C4-2B (cell line): ENCODE data around the gene NPC1.

Experiments used
- CTCF ChIP-seq: fragments of 450-650 bp; conservative IDR thresholded peaks from 2 replicates; pipeline ENCODE4 v1.5.1; 2017; ENCODE audit warnings: mild to moderate bottlenecking
- ZFX ChIP-seq: fragments of 450-650 bp; IDR thresholded peaks from 2 replicates; pipeline ENCODE4 v1.6.1; 2017

DNA sequence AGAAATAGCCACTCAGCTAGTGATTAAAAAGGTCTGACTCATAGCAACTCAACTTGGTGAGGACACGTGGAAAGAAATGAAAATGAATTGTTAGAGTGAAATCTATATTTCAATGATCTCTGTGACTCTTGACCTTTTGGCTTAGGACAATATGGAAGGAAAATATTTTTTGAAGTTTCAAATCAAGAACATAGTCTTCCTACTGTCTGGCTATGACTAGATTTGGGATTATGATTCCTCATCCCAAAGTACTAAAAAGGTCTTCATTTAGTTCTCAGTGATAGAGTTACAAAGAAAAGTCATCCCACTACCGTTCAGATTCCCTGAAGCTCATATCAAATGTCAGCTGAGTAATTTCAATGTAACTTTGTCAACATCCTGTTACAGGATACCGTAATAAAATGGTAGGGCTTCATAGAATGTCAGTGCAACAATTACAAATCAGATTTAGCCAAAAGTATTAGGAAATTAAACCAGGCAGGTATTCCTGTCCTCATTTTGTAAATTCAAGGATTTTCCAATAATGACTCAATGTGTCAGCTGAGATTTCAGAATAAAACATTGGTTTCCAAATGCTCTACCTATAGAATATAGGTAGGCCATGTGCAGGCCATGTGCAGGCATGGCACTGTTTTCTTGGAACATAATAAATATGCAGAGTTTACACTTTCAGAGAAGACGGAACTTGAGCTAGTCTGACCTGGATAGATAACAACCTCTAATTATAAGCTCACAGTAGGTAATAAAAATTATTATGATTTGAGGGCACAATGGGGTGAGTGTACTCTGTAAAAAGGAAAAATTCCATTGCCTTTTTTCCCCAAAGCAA, 40.4 kb upstream of the NPC1 start:
- TF ChIP-seq CTCF (no peak), ZFX (no peak)
